ENCODE measurements around the gene ZNF527. TPM values are rescaled to one million over a fixed set of nuclear protein-coding genes. Genes with fewer than 3 reads are reported as not detected.

ZNF527 gene
- total RNA-seq, 1 donor from 2014 or later, result 6.3 TPM

DNA sequence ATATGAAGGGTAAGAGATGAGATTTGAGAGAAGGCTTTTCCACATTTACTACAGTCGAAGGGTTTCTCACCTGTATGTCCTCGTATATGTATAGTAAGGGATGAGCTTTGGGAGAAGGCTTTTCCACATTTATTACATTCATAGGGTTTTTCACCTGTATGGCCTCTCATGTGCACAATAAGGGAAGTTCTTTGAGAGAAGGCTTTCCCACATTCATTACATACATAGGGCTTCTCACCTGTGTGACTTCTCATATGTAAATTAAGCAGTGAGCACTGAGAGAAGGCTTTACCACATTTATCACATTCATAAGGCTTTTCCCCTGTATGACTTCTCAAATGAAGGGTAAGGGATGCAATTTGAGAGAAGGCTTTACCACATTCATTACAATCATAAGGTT lies 41.8 kb downstream of the ZNF527 start:
- Histone ChIP-seq H3K4me1 (no peaks in the 10 kb centered on the region), H3K4me3 (no peak overlapping the region), H3K36me3 (no peaks in the 10 kb centered on the region), H3K27me3 (no peaks in the 10 kb centered on the region), H3K9me3 (peaks cover 96% of the 10 kb centered on the region), H3K27ac (no peak overlapping the region)
- DNase-seq (no peak), ATAC-seq (no peak)
- intact Hi-C loops (cut with DNase I), result no loop called here
- TF ChIP-seq CTCF (IDR thresholded peaks at IDR 0.05), result no peak

- no peak for ATAC-seq
- Histone ChIP-seq H3K36me3 (no peaks in the 10 kb centered on the region), H3K27me3 (no peaks in the 10 kb centered on the region), H3K4me3 (no peak overlapping the region), H3K9me3 (peaks cover 97% of the 10 kb centered on the region), H3K27ac (no peak overlapping the region), H3K4me1 (no peaks in the 10 kb centered on the region)
- intact Hi-C loops (cut with DNase I), result no loop called here
- no peak for DNase-seq
- TF ChIP-seq CTCF (IDR thresholded peaks at IDR 0.05), result no peak
Observed at GRCh38 chr19:37413313-37414084, 42.6 kb downstream of the ZNF527 start.

Other genes starting within 250 kb of the ZNF527 start
- gene ZNF585A, start 198.4 kb upstream of the ZNF527 start, total RNA-seq, result 12.7 TPM
- gene ZNF585B, start 160.6 kb upstream of the ZNF527 start, total RNA-seq, result 15.8 TPM
- gene ZNF383, start 152.9 kb upstream of the ZNF527 start, total RNA-seq, result 11.7 TPM
- 5.2 TPM for gene ZNF569, start 96.3 kb downstream of the ZNF527 start, total RNA-seq
- 4.4 TPM for gene ZNF570, start 98.3 kb downstream of the ZNF527 start, total RNA-seq
- gene ZNF793, start 135.8 kb downstream of the ZNF527 start, total RNA-seq, result 4.2 TPM
- 5.5 TPM for gene ZNF571, start 223.7 kb downstream of the ZNF527 start, total RNA-seq
- gene ZNF540, start 223.8 kb downstream of the ZNF527 start, total RNA-seq, result 6.1 TPM

Data from upper lobe of right lung (tissue), 1 donor.